Astrocyte of the spinal cord (primary cell): Measurements from ENCODE around the gene ZNF277.

Source experiments
- DNase-seq: peaks from one replicate; pipeline ENCODE4 v3.0.0; 2011; ENCODE audit warnings: low read depth, low spot score
- H3K4me3 ChIP-seq: 2 replicates; pipeline ENCODE4 v1.5.1; 2011; ENCODE audit warnings: low read depth, mild to moderate bottlenecking, low read length, moderate library complexity
- in situ Hi-C: cut with HindIII; loops from 2 replicates; pipeline ENCODE4 v1.10.0; 2017; ENCODE audit warnings: low sequenced_read_pairs
- TF ChIP-seq, protein P1 (sequence below): IDR thresholded peaks from 2 replicates; pipeline ENCODE4 v1.5.1; 2012; ENCODE audit warnings: low read depth, mild to moderate bottlenecking, low read length, inconsistent platforms

The ZNF277 gene

DNA sequence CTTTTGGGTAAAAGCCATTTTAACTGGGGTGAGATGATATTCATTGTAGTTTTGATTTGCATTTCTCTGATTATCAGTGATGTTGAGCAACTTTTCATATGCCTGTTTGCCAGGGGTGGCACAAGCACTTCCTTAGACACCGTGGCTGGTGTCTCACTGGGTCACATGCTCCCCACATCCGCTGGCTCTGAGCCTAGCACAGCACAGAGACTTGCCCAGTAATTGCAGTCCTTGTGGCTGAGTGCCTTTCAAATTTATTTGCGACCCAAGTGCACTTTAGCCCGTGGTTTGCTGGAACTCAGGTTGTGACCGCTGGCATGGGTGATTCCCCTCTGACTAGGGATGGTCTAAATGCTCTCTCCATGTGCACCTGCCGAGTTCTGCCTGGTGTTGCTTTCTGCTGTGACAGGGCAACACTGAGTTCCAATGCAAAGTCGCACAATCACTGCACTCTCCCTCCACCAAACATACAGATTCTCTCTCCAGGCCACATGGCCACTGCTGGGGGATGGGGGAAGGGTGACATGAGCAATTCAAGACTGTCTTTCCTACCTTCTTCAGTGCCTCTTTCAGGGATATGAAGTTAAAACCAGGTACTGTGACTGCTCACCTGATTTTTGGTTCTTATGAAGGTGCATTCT is 66.5 kb downstream of the ZNF277 start:
- no peak overlapping the region for H3K4me3 ChIP-seq
- DNase-seq = no peak
- in situ Hi-C loops = no loop called here
- TF ChIP-seq, protein P1, sequence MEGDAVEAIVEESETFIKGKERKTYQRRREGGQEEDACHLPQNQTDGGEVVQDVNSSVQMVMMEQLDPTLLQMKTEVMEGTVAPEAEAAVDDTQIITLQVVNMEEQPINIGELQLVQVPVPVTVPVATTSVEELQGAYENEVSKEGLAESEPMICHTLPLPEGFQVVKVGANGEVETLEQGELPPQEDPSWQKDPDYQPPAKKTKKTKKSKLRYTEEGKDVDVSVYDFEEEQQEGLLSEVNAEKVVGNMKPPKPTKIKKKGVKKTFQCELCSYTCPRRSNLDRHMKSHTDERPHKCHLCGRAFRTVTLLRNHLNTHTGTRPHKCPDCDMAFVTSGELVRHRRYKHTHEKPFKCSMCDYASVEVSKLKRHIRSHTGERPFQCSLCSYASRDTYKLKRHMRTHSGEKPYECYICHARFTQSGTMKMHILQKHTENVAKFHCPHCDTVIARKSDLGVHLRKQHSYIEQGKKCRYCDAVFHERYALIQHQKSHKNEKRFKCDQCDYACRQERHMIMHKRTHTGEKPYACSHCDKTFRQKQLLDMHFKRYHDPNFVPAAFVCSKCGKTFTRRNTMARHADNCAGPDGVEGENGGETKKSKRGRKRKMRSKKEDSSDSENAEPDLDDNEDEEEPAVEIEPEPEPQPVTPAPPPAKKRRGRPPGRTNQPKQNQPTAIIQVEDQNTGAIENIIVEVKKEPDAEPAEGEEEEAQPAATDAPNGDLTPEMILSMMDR = no peak

DNA sequence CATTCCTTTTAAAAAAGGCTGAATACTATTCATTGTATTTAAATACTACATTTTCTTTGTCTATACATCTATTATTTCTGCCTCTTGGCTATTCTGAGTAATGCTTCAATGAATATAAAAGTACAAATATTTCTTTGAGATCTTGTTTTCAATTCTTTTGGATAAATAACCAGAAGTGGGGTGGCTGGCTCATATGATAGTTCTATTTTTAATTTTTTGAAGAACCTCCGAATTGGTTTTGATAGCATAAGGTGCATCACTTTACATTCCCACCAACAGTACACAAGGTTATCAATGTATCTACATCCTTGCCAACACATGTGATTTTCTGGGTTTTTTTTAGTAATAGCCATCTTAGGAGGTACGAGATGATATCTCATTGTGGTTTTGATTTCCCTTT is 72.5 kb downstream of the ZNF277 start:
- in situ Hi-C loops = no loop called here
- TF ChIP-seq, protein P1 = no peak
- no peak for DNase-seq
- no peak overlapping the region for H3K4me3 ChIP-seq

DNA sequence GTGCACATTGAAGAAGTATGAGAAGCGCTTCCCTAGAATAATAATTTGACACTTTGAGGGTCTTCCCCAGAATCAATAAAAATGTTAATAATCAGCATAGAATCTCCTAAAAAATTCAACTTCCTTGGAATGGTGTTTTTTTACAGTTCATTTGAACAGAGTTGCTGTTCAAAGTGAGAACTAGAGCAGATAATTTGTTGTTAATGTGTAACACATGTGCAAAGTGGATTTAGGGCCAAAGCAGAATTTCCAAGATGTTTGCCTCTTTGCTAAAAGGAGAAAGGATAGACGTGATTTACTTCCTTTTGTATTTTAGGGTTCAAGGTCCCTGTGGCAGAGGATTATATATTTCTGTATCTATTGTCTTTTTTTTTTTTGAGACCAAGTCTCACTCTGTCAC is 73.8 kb downstream of the ZNF277 start:
- in situ Hi-C loops = no loop called here
- no peak for DNase-seq
- no peak overlapping the region for H3K4me3 ChIP-seq
- TF ChIP-seq, protein P1 = no peak

DNA sequence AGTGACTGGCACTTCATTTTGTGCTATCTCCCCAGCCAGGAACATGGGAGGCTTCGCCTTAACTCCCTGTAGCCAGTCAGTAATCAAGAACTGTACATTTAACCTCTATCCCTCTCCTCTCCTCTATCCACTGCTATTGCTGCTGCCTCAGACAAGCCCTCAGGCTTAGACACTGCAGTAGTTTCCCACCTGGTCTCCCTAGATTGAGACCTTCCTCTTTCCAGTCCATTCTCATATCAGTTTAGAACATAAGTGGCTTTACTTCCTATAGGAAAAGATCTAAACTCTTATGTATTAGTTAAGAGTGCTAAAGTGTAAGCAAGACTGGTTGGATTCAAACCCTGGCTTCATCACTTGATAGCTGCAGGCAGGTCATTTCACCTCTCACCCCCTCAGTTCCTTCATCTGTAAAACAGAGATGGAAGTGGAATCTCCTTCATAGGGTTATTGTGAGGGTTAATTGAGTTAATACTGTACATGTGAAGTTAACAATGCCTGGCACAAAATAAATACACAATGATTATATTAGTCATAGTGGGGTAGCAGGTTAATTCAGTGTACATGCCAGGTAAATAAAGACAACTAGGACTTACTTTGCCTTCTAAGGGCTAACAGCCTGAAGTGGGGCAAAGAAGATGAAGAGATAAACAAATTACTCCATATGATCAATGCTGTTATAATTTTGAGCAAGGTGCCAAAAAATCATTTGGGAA is 76.1 kb downstream of the ZNF277 start:
- in situ Hi-C loops = no loop called here
- no peak for DNase-seq
- H3K4me3 ChIP-seq = no peak overlapping the region
- TF ChIP-seq, protein P1 = no peak

DNA sequence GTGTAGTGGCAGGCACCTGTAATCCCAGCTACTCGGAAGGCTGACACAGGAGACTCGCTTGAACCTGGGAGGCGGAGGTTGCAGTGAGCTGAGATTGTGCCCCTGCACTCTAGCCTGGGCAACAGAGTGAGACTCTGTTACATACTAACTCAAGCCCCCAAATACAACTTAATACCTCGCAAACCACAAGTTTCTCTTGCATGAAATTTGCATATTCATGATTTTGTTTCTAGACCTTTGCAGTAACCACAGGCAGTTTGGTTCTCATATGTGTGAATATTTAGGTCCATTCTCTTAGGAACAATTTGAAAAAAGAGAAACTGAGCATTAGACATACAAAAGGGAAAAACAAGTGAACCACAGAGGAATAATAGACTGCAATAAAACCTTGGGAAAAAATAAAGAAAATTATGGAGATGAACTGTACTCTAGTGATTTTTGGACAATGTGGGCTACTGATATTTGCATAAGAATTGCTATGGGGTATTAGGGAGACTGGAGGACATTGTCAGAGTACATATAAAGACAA is 77.0 kb downstream of the ZNF277 start:
- H3K4me3 ChIP-seq = no peak overlapping the region
- no peak for DNase-seq
- in situ Hi-C loops = no loop called here
- TF ChIP-seq, protein P1 = no peak

DNA sequence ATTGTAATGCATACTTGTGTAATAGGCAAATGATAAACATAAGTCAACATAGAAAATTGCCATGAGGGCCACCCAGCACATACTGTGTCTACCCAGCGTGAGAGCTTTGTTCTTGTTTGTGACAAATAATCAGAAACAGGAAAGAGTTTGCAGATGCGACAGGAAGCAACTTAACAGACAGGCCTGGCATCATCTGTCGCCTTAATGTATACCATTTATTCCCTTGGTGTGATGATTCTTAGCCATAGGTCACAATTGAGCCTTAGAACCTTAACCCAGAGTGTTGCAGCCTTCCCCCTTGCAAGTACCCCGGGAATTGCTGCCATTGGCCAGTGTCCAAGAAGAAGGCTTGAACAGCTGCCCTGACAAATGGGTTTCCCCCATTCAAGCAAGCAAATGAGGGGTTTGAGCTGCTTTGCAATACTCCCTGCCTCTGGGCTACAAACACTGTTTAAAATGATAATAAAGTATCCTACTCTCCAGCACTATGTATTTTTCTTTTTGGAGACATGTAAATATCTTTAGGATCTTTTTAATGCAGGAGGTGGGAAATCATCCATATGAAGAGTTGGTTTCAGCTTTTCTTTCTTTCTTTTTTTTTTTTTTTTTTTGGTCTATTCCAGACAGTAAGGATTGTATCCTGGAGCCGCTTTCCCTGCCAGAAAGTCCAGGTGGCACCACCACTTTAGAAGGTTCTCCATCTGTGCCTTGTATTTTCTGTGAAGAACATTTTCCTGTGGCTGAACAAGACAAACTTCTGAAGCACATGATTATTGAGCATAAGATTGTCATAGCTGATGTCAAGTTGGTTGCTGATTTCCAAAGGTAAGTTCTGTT is 80.0 kb downstream of the ZNF277 start:
- no peak overlapping the region for H3K4me3 ChIP-seq
- TF ChIP-seq, protein P1 = no peak
- no peak for DNase-seq
- in situ Hi-C loops = no loop called here
